Liver (tissue), 9 donors: ENCODE measurements around the gene IL1RAPL1. TPM values are rescaled to one million over a fixed set of nuclear protein-coding genes. Genes with fewer than 3 reads are reported as not detected.

Experiments
- DNase-seq: peaks from one replicate; pipeline ENCODE4 v3.0.0-alpha.2; 2017; ENCODE audit warnings: low spot score
- H3K27ac ChIP-seq, 2 donors: one replicate each; pipeline ENCODE4 v1.7.0; 2013; ENCODE audit warnings: inconsistent platforms in 2 of 2, low read length in 2 of 2, control low read depth in 1 of 2, low read depth in 1 of 2, mild to moderate bottlenecking in 1 of 2
- H3K27me3 ChIP-seq, 4 donors: one replicate each; pipeline versions ENCODE4 v1.6.1 to v1.7.0; 2013; ENCODE audit warnings: low read length in 3 of 4, inconsistent platforms in 1 of 4, mild to moderate bottlenecking in 1 of 4, moderate library complexity in 1 of 4; ENCODE audit not compliant: control insufficient read depth in 4 of 4, insufficient read depth in 4 of 4
- H3K36me3 ChIP-seq, 4 donors: one replicate each; pipeline versions ENCODE4 v1.6.1 to v1.7.0; 2013; ENCODE audit warnings: low read length in 3 of 4, mild to moderate bottlenecking in 3 of 4, low read depth in 1 of 4, moderate library complexity in 1 of 4; ENCODE audit not compliant: control insufficient read depth in 4 of 4, insufficient read depth in 3 of 4
- H3K4me1 ChIP-seq, 4 donors: one replicate each; pipeline versions ENCODE4 v1.6.1 to v1.7.0; 2013; ENCODE audit warnings: low read length in 3 of 4, mild to moderate bottlenecking in 3 of 4, moderate library complexity in 1 of 4; ENCODE audit not compliant: control insufficient read depth in 4 of 4, insufficient read depth in 4 of 4
- H3K4me3 ChIP-seq, 3 donors: one replicate each; pipeline versions ENCODE4 v1.6.1 to v1.7.0; 2013; ENCODE audit warnings: low read length in 3 of 3, control low read depth in 1 of 3, low read depth in 1 of 3, mild to moderate bottlenecking in 1 of 3
- H3K9ac ChIP-seq, 2 donors: one replicate each; pipeline ENCODE4 v1.7.0; 2013; ENCODE audit warnings: low read length in 2 of 2, mild to moderate bottlenecking in 2 of 2, moderate library complexity in 2 of 2, control low read depth in 1 of 2, low read depth in 1 of 2
- H3K9me3 ChIP-seq, 4 donors: one replicate each; pipeline versions ENCODE4 v1.6.1 to v1.7.0; 2013; ENCODE audit warnings: low read length in 3 of 4; ENCODE audit not compliant: control insufficient read depth in 4 of 4
- ATF3 ChIP-seq: IDR thresholded peaks from 2 replicates; pipeline ENCODE4 v1.6.1; 2016; ENCODE audit warnings: antibody characterized with exemption
- EGR1 ChIP-seq, 2 donors: IDR thresholded peaks; 2 replicates each; pipeline ENCODE4 v1.6.1; 2016 to 2018; ENCODE audit warnings: antibody characterized with exemption in 2 of 2, low read depth in 2 of 2
- FOXA2 ChIP-seq: IDR thresholded peaks from 2 replicates; pipeline ENCODE4 v1.6.1; 2016; ENCODE audit warnings: antibody characterized with exemption
- GABPA ChIP-seq, 2 donors: IDR thresholded peaks in 1 of 2; conservative IDR thresholded peaks in 1 of 2; 2 replicates each; pipeline ENCODE4 v1.6.1; 2016; ENCODE audit warnings: antibody characterized with exemption in 2 of 2, mild to moderate bottlenecking in 1 of 2, moderate library complexity in 1 of 2
- HNF4G ChIP-seq: IDR thresholded peaks from 2 replicates; pipeline ENCODE4 v1.6.1; 2016; ENCODE audit warnings: antibody characterized with exemption
- JUND ChIP-seq, 2 donors: IDR thresholded peaks; 2 replicates each; pipeline ENCODE4 v1.6.1; 2016; ENCODE audit warnings: antibody characterized with exemption in 2 of 2
- MAX ChIP-seq: IDR thresholded peaks from 2 replicates; pipeline ENCODE4 v1.6.1; 2016; ENCODE audit warnings: antibody characterized with exemption
- NR2F2 ChIP-seq: IDR thresholded peaks from 2 replicates; pipeline ENCODE4 v1.6.1; 2016; ENCODE audit warnings: antibody characterized with exemption
- RAD21 ChIP-seq, 2 donors: IDR thresholded peaks; 2 replicates each; pipeline ENCODE4 v1.6.1; 2016; ENCODE audit warnings: antibody characterized with exemption in 2 of 2, mild to moderate bottlenecking in 2 of 2
- TAF1 ChIP-seq: conservative IDR thresholded peaks from 2 replicates; pipeline ENCODE4 v1.6.1; 2016; ENCODE audit warnings: antibody characterized with exemption, mild to moderate bottlenecking
- YY1 ChIP-seq: IDR thresholded peaks from 2 replicates; pipeline ENCODE4 v1.6.1; 2016; ENCODE audit warnings: antibody characterized with exemption, mild to moderate bottlenecking
- WGBS: extraction: QIAGEN DNeasy Blood & Tissue Kit; methylation state at CpG from one replicate; pipeline ENCODE4 v1.1.7; 2013; 5-methylcytosine and 5-hydroxymethylcytosine counted together
- polyA plus RNA-seq, 2 donors: library from polyadenylated mRNA; stranded (reverse) in 1 of 2; unstranded in 1 of 2; fragments of 200-250 nt in 1 of 2; fragments of >200 nt in 1 of 2; fragmentation: Nextera tagmentation in 1 of 2; extraction: Ambion mirVana in 1 of 2; gene quantifications; one replicate each; pipeline versions ENCODE4 v1.2.1 to v1.2.3, GENCODE V29; 2013 to 2015
- total RNA-seq, 2 donors: library from RNA; depleted of rRNA; stranded (reverse); fragments of >200 nt; gene quantifications; one replicate each; pipeline ENCODE4 v1.2.3, GENCODE V29; 2014
- TF ChIP-seq, protein P1 (sequence below): fragments of 150-350 bp; IDR thresholded peaks from 2 replicates; pipeline ENCODE4 v1.5.1; 2017; ENCODE audit warnings: improper control_type of control experiment, low read depth, low read length; ENCODE audit not compliant: missing input control
- TF ChIP-seq, protein P2 (sequence below): IDR thresholded peaks from 2 replicates; pipeline ENCODE4 v1.6.1; 2016; ENCODE audit warnings: antibody characterized with exemption
- donor health status: healthy.
- donor health status: healthy.
- donor health status: healthy.
- donor health status: healthy.
- donor health status: healthy.

Gene IL1RAPL1
- total and polyA plus RNA-seq, 4 donors = 0.08 to 0.33 TPM; not detected in 2

- TF ChIP-seq ATF3 (no peak), YY1 (no peak)
Observed at GRCh38 chrX:29652484-29652883, 1065.2 kb downstream of the IL1RAPL1 start (continued).

DNA sequence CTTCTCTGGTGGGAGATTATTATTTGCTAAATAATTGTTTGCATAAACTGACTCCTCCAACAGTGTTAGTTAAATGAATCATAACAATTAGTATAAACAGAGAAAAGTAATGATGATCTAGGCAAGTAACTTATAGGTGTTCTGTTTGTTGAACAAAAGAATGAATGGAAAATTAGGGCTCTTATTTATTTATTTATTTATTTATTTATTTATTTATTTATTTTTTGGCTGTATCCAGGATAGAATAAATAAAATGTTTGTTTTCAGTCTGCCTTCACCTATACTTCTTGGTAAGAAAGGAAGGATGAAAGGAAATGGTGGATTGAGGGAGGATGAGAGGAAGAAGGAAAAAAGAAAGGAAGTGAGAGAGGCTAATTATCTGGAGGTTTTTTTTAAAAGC lies 1066.5 kb downstream of the IL1RAPL1 start:
- Histone ChIP-seq H3K9me3 (peaks cover 0 to 2% (median 0%) of the 10 kb centered on the region in 4 donors), H3K4me1 (no peaks in the 10 kb centered on the region), H3K9ac (no peak overlapping the region), H3K27ac (no peak overlapping the region), H3K27me3 (no peaks in the 10 kb centered on the region), H3K4me3 (no peak overlapping the region), H3K36me3 (no peaks in the 10 kb centered on the region)
- TF ChIP-seq RAD21 (IDR thresholded peaks at IDR 0.05) (no peak), YY1 (no peak), EGR1 (IDR thresholded peaks at IDR 0.05; ENCODE audit: low read depth in 2 of 2) (no peak), MAX (no peak), NR2F2 (no peak), TAF1 (no peak), FOXA2 (no peak), HNF4G (no peak)
- TF ChIP-seq, protein P1, sequence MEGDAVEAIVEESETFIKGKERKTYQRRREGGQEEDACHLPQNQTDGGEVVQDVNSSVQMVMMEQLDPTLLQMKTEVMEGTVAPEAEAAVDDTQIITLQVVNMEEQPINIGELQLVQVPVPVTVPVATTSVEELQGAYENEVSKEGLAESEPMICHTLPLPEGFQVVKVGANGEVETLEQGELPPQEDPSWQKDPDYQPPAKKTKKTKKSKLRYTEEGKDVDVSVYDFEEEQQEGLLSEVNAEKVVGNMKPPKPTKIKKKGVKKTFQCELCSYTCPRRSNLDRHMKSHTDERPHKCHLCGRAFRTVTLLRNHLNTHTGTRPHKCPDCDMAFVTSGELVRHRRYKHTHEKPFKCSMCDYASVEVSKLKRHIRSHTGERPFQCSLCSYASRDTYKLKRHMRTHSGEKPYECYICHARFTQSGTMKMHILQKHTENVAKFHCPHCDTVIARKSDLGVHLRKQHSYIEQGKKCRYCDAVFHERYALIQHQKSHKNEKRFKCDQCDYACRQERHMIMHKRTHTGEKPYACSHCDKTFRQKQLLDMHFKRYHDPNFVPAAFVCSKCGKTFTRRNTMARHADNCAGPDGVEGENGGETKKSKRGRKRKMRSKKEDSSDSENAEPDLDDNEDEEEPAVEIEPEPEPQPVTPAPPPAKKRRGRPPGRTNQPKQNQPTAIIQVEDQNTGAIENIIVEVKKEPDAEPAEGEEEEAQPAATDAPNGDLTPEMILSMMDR = no peak
- no peak for DNase-seq

DNA sequence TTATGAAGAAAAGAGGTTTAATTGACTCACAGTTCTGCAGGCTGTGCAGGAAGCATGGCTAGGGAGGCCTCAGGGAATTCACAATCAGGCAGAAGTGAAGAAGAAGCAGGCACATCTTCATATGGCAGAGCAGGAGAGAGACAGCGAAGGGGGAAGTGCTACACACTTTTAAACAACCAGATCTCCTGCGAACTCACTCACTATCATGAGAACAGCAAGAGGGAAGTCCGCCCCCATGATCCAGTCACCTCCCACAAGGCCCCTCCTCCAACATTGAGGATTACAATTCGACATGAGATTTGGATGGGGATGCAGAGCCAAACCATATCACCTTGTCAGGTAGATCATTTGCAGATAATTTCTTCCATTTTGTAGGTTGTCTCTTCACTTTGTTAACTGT lies 1072.7 kb downstream of the IL1RAPL1 start:
- Histone ChIP-seq H3K4me1 (no peaks in the 10 kb centered on the region), H3K36me3 (no peaks in the 10 kb centered on the region), H3K4me3 (no peak overlapping the region), H3K9me3 (no peaks in the 10 kb centered on the region), H3K27me3 (no peaks in the 10 kb centered on the region), H3K27ac (no peak overlapping the region), H3K9ac (no peak overlapping the region)
- WGBS = 79% methylated on average over 4 of the region's 4 CpGs
- DNase-seq = no peak
- no peak for TF ChIP-seq NR2F2
- TF ChIP-seq, protein P2, sequence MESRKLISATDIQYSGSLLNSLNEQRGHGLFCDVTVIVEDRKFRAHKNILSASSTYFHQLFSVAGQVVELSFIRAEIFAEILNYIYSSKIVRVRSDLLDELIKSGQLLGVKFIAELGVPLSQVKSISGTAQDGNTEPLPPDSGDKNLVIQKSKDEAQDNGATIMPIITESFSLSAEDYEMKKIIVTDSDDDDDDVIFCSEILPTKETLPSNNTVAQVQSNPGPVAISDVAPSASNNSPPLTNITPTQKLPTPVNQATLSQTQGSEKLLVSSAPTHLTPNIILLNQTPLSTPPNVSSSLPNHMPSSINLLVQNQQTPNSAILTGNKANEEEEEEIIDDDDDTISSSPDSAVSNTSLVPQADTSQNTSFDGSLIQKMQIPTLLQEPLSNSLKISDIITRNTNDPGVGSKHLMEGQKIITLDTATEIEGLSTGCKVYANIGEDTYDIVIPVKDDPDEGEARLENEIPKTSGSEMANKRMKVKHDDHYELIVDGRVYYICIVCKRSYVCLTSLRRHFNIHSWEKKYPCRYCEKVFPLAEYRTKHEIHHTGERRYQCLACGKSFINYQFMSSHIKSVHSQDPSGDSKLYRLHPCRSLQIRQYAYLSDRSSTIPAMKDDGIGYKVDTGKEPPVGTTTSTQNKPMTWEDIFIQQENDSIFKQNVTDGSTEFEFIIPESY = no peak
- TF ChIP-seq GABPA (IDR thresholded peaks at IDR 0.05 in 1 of 2, conservative IDR thresholded peaks at IDR 0.05 in 1 of 2) = no peak
- TF ChIP-seq, protein P1 = no peak
- no peak for TF ChIP-seq JUND (IDR thresholded peaks at IDR 0.05)
- no peak for TF ChIP-seq HNF4G
